HuH-7.5 (cell line): ENCODE data around the gene CRTAP.
"Not testable (repeated sequence)": the region's sequence is repeated elsewhere in the genome, so short reads cannot be mapped to it uniquely, and the experiment has no call there.

Source experiments
- DNase-seq: peaks from one replicate; pipeline ENCODE4 v3.0.0; 2011; ENCODE audit warnings: low spot score

The CRTAP gene

GRCh38 chr3:33179132-33179531 lies 65.3 kb downstream of the CRTAP start:
- no peak for DNase-seq

- no peak for DNase-seq
These were observed 67.4 kb downstream of the CRTAP start for GRCh38 chr3:33181229-33181628.

GRCh38 chr3:33181641-33182040 lies 67.8 kb downstream of the CRTAP start:
- DNase-seq, result not testable (repeated sequence)

GRCh38 chr3:33184863-33185262 lies 71.0 kb downstream of the CRTAP start:
- no peak for DNase-seq

- no peak for DNase-seq
These were observed 72.9 kb downstream of the CRTAP start for GRCh38 chr3:33186524-33187367.

GRCh38 chr3:33187368-33187634 lies 73.5 kb downstream of the CRTAP start:
- DNase-seq, result no peak

GRCh38 chr3:33194303-33194702 lies 80.5 kb downstream of the CRTAP start:
- DNase-seq, result no peak

GRCh38 chr3:33196538-33196937 lies 82.7 kb downstream of the CRTAP start:
- DNase-seq, result no peak
